SU-DHL-6 (cell line): ENCODE measurements around the gene HTR4.

Experiments used
- EZH2phosphoT487 ChIP-seq: fragments of 200-600 bp; sonication (generic), shearing (Covaris generic); conservative IDR thresholded peaks from 2 replicates; pipeline ENCODE4 v1.6.1; 2018; ENCODE audit warnings: mild to moderate bottlenecking, antibody characterized with exemption, low read length, moderate library complexity, mixed read lengths
- TF ChIP-seq, protein P1 (sequence below): fragments of 200-600 bp; sonication (generic); IDR thresholded peaks from one replicate; pipeline ENCODE4 v1.5.1; 2017; ENCODE audit warnings: antibody characterized with exemption, mild to moderate bottlenecking, low read length, moderate library complexity; ENCODE audit not compliant: insufficient read depth, poor library complexity, severe bottlenecking

DNA sequence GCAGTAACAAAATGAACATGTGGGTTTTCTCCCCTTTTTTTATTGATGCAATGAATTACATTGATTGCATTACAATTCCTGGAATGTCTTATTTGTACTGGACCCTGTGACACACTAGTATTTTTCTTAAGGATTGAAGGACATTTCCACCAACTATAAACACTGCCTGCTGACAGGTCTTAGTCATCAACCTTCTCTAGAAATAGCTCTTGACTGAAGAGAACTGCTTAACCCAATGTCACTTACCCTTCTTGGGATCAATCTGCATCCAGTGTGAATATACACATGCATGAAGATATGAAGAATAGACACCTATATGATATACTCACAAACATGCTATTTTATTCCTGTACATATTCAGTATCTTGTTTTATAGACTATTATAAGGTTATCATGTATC lies 140.0 kb downstream of the HTR4 start:
- TF ChIP-seq, protein P1, sequence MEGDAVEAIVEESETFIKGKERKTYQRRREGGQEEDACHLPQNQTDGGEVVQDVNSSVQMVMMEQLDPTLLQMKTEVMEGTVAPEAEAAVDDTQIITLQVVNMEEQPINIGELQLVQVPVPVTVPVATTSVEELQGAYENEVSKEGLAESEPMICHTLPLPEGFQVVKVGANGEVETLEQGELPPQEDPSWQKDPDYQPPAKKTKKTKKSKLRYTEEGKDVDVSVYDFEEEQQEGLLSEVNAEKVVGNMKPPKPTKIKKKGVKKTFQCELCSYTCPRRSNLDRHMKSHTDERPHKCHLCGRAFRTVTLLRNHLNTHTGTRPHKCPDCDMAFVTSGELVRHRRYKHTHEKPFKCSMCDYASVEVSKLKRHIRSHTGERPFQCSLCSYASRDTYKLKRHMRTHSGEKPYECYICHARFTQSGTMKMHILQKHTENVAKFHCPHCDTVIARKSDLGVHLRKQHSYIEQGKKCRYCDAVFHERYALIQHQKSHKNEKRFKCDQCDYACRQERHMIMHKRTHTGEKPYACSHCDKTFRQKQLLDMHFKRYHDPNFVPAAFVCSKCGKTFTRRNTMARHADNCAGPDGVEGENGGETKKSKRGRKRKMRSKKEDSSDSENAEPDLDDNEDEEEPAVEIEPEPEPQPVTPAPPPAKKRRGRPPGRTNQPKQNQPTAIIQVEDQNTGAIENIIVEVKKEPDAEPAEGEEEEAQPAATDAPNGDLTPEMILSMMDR = no peak
- no peak for TF ChIP-seq EZH2phosphoT487
